K562 (cell line): Measurements from ENCODE around the gene HMCES.

ENCODE experiments used
- CBX8 ChIP-seq: fragments of 200-600 bp; sonication (generic); IDR thresholded peaks from 2 replicates; pipeline ENCODE4 v1.6.1; 2012; ENCODE audit warnings: borderline replicate concordance, mixed run types, low read depth, mild to moderate bottlenecking, moderate library complexity, mixed read lengths, low read length, control low read depth, inconsistent platforms; ENCODE audit not compliant: poor library complexity, severe bottlenecking; ENCODE audit errors: extremely low read depth
- CTCF ChIP-seq, 3 experiments: IDR thresholded peaks in 2 of 3; conservative IDR thresholded peaks in 1 of 3; 2 replicates each; pipeline ENCODE4 v1.5.1; 2011 to 2012; ENCODE audit warnings: low read length in 3 of 3, mild to moderate bottlenecking in 3 of 3, control low read depth in 2 of 3, improper control_type of control experiment in 1 of 3, inconsistent platforms in 1 of 3, low read depth in 1 of 3, mixed read lengths in 1 of 3, moderate library complexity in 1 of 3; ENCODE audit not compliant: insufficient read depth in 2 of 3
- CTCFL ChIP-seq: IDR thresholded peaks from 2 replicates; pipeline ENCODE4 v1.6.1; 2011; ENCODE audit warnings: borderline replicate concordance, low read depth, mild to moderate bottlenecking, moderate library complexity, low read length; ENCODE audit not compliant: insufficient read depth, poor library complexity, severe bottlenecking
- ERF ChIP-seq: fragments of 450-650 bp; formaldehyde crosslinking; IDR thresholded peaks from 2 replicates; pipeline ENCODE4 v1.4.0; 2020; ENCODE audit warnings: mild to moderate bottlenecking, mixed read lengths
- FOS ChIP-seq: IDR thresholded peaks from 3 replicates; pipeline ENCODE4 v1.6.1; 2011; ENCODE audit not compliant: insufficient read length; ENCODE audit errors: extremely low read depth
- FOXO4 ChIP-seq: fragments of 450-650 bp; formaldehyde crosslinking; IDR thresholded peaks from 2 replicates; pipeline ENCODE4 v1.4.0; 2020; ENCODE audit warnings: mild to moderate bottlenecking, moderate library complexity
- GATA2 ChIP-seq: sonication (generic); formaldehyde crosslinking; IDR thresholded peaks from 2 replicates; pipeline ENCODE4 v1.4.0; 2020; ENCODE audit warnings: mild to moderate bottlenecking, missing genetic modification reagents
- PML ChIP-seq: IDR thresholded peaks from 2 replicates; pipeline ENCODE4 v1.6.1; 2012; ENCODE audit warnings: low read length, inconsistent platforms
- POLR2AphosphoS5 ChIP-seq: IDR thresholded peaks from 2 replicates; pipeline ENCODE4 v1.6.1; 2011; ENCODE audit warnings: mild to moderate bottlenecking, low read depth, low read length, moderate library complexity; ENCODE audit not compliant: control insufficient read depth, insufficient read depth
- ZBTB33 ChIP-seq: sonication (generic); formaldehyde crosslinking; IDR thresholded peaks from 2 replicates; pipeline ENCODE4 v1.8.1; 2023; ENCODE audit warnings: mild to moderate bottlenecking, missing genetic modification reagents

GRCh38 chr3:129321887-129322286 is 43.2 kb downstream of the HMCES start:
- TF ChIP-seq ERF (CRISPR knock-in tag) (no peak), FOXO4 (CRISPR knock-in tag) (no peak), ZBTB33 (CRISPR knock-in tag) (no peak), FOS (no peak), CTCFL (no peak), CTCF (IDR thresholded peaks at IDR 0.05 in 2 of 3, conservative IDR thresholded peaks at IDR 0.05 in 1 of 3; ENCODE audit: insufficient read depth in 2 of 3, low read depth in 1 of 3, low read length in 3 of 3) (no peak), POLR2AphosphoS5 (no peak), GATA2 (CRISPR knock-in tag) (no peak), CBX8 (no peak), PML (no peak)
